HG03064 (cell line): Measurements from ENCODE around the gene APRT.

ENCODE experiments used
- ATAC-seq: cut with Tn5 transposase; IDR thresholded peaks from one replicate; pipeline ENCODE4 v1.9.1; 2021; ENCODE audit warnings: low read depth; ENCODE audit not compliant: unreplicated experiment

APRT gene

DNA sequence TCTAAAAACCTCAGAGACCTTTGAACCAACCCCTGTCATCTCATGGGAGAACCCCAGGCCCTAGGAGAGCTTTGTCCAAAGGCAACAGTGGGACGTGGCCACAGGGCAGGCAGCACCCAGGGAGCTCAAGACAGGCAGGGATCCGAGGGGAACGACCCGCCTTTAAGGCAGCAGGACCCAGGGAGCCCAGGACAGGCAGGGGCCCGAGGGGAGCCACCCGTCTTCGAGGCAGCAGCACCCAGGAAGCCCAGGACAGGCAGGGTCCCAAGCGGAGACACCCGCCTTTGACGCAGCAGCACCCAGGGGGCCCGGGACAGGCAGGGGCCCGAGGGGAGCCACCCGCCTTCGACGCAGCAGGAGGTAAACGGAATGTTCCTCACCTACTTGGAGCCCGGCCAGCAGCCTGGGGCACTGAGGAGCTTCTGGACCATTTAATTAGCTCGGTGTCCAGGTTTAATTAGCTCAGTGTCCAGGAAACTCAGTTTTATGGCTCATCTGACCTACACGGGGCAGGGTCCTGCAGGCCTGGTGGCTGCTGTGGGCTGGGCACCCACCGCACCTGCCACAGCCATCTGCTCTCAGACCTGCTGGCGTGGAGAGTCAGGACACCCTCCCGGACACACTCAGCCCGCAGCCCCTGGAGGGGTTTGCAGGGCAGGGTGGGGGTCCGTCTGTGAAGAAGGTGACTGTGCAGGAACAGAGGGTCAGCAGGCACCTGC lies 51.1 kb downstream of the APRT start:
- no peak for ATAC-seq

DNA sequence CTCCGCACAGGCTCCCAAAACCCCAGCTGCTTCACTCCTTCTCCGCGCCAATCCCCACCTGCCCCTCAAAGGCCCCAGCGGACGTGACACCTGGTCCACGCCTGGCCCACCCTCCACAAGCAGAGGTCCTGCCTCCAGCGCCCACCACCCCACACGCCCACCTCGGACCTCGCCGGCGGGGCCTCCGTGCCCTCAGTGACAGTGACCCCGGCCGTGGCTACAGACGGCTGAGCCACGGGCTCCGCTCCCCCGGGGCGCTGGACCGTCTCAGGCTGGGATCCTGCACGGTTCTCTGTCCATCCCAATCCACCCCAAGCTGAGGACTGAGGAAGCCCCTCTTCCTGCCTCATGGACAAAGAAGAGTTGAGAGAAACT lies 51.8 kb downstream of the APRT start:
- ATAC-seq, result no peak
